Neural progenitor cell (in vitro differentiated cells): Measurements from ENCODE around the gene PROS1. TPM values are rescaled to one million over a fixed set of nuclear protein-coding genes. Genes with fewer than 3 reads are reported as not detected.

Source experiments
- DNase-seq: peaks from one replicate; pipeline ENCODE4 v3.0.0-alpha.2; 2016; ENCODE audit warnings: low spot score
- H2AFZ ChIP-seq: fragments of 200-600 bp; sonication (generic); replicated peaks from 2 replicates; pipeline ENCODE4 v1.6.1; 2016; ENCODE audit warnings: antibody characterized with exemption
- H3F3A ChIP-seq: fragments of 200-600 bp; sonication (generic); 2 replicates; pipeline ENCODE4 v1.6.1; 2016; ENCODE audit warnings: antibody characterized with exemption, low read depth
- H3K27ac ChIP-seq: fragments of 200-600 bp; sonication (generic); 2 replicates; pipeline ENCODE4 v1.5.1; 2016; ENCODE audit warnings: mild to moderate bottlenecking
- H3K27me3 ChIP-seq: fragments of 200-600 bp; sonication (generic); 2 replicates; pipeline ENCODE4 v1.6.1; 2016; ENCODE audit warnings: mild to moderate bottlenecking, moderate library complexity
- H3K36me3 ChIP-seq: fragments of 200-600 bp; sonication (generic); 2 replicates; pipeline ENCODE4 v1.5.1; 2016
- H3K4me1 ChIP-seq: fragments of 200-600 bp; sonication (generic); 2 replicates; pipeline ENCODE4 v1.6.1; 2016; ENCODE audit warnings: mixed run types
- H3K4me2 ChIP-seq: fragments of 200-600 bp; sonication (generic); 2 replicates; pipeline ENCODE4 v1.6.1; 2016
- H3K4me3 ChIP-seq: fragments of 200-600 bp; sonication (generic); 2 replicates; pipeline ENCODE4 v1.5.1; 2016
- H3K79me2 ChIP-seq: fragments of 200-600 bp; sonication (generic); 2 replicates; pipeline ENCODE4 v1.6.1; 2016; ENCODE audit warnings: low read depth
- H3K9ac ChIP-seq: fragments of 200-600 bp; sonication (generic); 2 replicates; pipeline ENCODE4 v1.6.1; 2016
- H3K9me3 ChIP-seq: fragments of 200-600 bp; sonication (generic); 2 replicates; pipeline ENCODE4 v1.5.1; 2016; ENCODE audit warnings: low read depth
- H4K20me1 ChIP-seq: fragments of 200-600 bp; sonication (generic); 2 replicates; pipeline ENCODE4 v1.6.1; 2016; ENCODE audit warnings: low read depth
- H3K27ac Mint-ChIP-seq: 3 replicates; pipeline ENCODE4 v1.8.0; 2021; ENCODE audit warnings: mixed read lengths
- H3K27me3 Mint-ChIP-seq: 2 replicates; pipeline ENCODE4 v1.8.0; 2022; ENCODE audit warnings: low read depth, mild to moderate bottlenecking, inconsistent platforms, moderate library complexity, mixed read lengths; ENCODE audit not compliant: insufficient read depth
- H3K36me3 Mint-ChIP-seq: 3 replicates; pipeline ENCODE4 v1.8.0; 2021; ENCODE audit warnings: mixed read lengths
- H3K4me1 Mint-ChIP-seq: 3 replicates; pipeline ENCODE4 v1.8.0; 2021; ENCODE audit warnings: mixed read lengths
- H3K4me3 Mint-ChIP-seq: 3 replicates; pipeline ENCODE4 v1.8.0; 2021; ENCODE audit warnings: mild to moderate bottlenecking, moderate library complexity, mixed read lengths
- H3K9me3 Mint-ChIP-seq: 3 replicates; pipeline ENCODE4 v1.8.0; 2020; ENCODE audit warnings: mixed read lengths
- EZH2 ChIP-seq: fragments of 200-600 bp; sonication (generic); IDR thresholded peaks from 2 replicates; pipeline ENCODE4 v1.6.1; 2017; ENCODE audit warnings: antibody characterized with exemption, mild to moderate bottlenecking, moderate library complexity
- EZH2phosphoT487 ChIP-seq: fragments of 200-600 bp; sonication (generic); IDR thresholded peaks from 2 replicates; pipeline ENCODE4 v1.6.1; 2017; ENCODE audit warnings: antibody characterized with exemption
- total RNA-seq: library from RNA; depleted of rRNA; stranded (reverse); fragments of >200 nt; gene quantifications from 2 replicates; pipeline ENCODE4 v1.2.3, GENCODE V29; 2015; ENCODE audit warnings: low replicate concordance
- TF ChIP-seq, protein P1 (sequence below): fragments of 200-600 bp; sonication (generic); IDR thresholded peaks from 2 replicates; pipeline ENCODE4 v1.5.1; 2017; ENCODE audit warnings: antibody characterized with exemption, mild to moderate bottlenecking

The PROS1 gene
- total RNA-seq, 1 donor from 2014 or later: 18.5 TPM

- H3K79me2 ChIP-seq: peaks cover 61% of the 10 kb centered on the region
- H3K27ac Mint-ChIP-seq: no peak overlapping the region
- TF ChIP-seq, protein P1, sequence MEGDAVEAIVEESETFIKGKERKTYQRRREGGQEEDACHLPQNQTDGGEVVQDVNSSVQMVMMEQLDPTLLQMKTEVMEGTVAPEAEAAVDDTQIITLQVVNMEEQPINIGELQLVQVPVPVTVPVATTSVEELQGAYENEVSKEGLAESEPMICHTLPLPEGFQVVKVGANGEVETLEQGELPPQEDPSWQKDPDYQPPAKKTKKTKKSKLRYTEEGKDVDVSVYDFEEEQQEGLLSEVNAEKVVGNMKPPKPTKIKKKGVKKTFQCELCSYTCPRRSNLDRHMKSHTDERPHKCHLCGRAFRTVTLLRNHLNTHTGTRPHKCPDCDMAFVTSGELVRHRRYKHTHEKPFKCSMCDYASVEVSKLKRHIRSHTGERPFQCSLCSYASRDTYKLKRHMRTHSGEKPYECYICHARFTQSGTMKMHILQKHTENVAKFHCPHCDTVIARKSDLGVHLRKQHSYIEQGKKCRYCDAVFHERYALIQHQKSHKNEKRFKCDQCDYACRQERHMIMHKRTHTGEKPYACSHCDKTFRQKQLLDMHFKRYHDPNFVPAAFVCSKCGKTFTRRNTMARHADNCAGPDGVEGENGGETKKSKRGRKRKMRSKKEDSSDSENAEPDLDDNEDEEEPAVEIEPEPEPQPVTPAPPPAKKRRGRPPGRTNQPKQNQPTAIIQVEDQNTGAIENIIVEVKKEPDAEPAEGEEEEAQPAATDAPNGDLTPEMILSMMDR: no peak
- TF ChIP-seq EZH2 (no peak), EZH2phosphoT487 (no peak)
- H4K20me1 ChIP-seq: peaks cover 8% of the 10 kb centered on the region
- H3K4me3 Mint-ChIP-seq: peak overlapping the region; percentile 83
- H3K36me3 ChIP-seq: no peaks in the 10 kb centered on the region
- peaks cover 2% of the 10 kb centered on the region for H3K36me3 Mint-ChIP-seq
- no peaks in the 10 kb centered on the region for H3K9me3 ChIP-seq
- H3K9ac ChIP-seq: no peak overlapping the region
- peak overlapping the region; percentile 74 for H3K4me3 ChIP-seq
- H3K4me1 Mint-ChIP-seq: peaks cover 21% of the 10 kb centered on the region
- no peaks in the 10 kb centered on the region for H3K9me3 Mint-ChIP-seq
- no peaks in the 10 kb centered on the region for H3K27me3 ChIP-seq
- peak overlapping the region; percentile 88 for H3K4me2 ChIP-seq
- H3K4me1 ChIP-seq: peaks cover 16% of the 10 kb centered on the region
- H3F3A ChIP-seq: peaks cover 6% of the 10 kb centered on the region
- H3K27me3 Mint-ChIP-seq: no peaks in the 10 kb centered on the region
- DNase-seq: no peak
- H2AFZ ChIP-seq: no peak overlapping the region
- no peak overlapping the region for H3K27ac ChIP-seq
Measured at GRCh38 chr3:93981649-93982048, 8.0 kb upstream of the PROS1 start.

DNA sequence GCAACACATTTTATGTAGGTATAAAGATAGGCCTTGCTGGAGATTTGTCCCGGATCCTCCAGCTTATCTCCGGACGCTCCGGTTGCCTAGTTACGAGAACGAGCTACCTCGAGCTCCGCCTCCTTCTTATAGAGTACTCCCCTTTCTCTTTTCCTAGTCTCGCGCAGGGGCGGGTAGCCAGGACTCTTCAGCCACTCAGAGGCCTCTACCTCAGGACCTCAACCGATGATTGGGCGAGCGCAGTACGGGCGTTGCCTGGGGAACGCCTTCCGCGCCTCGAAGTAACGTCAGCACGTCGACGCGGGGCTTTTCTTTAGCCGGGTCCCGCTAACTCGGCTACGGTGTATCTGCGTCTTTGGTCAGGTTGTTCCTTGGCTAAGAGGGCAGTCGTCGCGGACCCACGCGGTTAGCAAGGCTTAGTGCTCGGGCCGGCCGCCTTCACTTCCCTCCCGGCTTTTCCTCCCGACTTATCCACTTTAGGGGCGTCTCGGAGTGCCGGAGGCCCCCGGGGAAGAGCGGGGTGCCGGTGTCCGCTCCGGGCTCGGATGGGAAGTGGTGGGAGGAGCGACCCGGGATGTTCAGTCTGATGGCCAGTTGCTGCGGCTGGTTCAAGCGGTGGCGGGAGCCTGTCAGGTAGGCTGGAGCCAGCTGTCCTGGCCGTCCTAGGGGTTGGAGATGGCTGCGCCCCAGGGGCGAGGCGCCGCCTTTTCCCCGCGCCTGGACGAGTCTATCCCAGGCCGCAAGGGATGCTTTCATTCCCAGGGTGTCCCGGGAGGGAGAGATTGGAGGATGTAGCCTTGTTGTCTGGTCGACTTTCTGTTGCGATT lies 6.4 kb upstream of the PROS1 start, which contains the start of gene ARL13B:
Gene ARL13B (plus strand): TSS at position 306 of the 827 bp plus-strand sequence. CDS start 269 bp downstream, at position 575.
- H3K4me2 ChIP-seq: peak within 1 kb of the TSS; percentile 88
- peak within 1 kb of the TSS; percentile 89 for H2AFZ ChIP-seq
- peak; percentile 99 for DNase-seq
- no peaks in the 10 kb centered on the region for H3K36me3 ChIP-seq
- H3K4me3 ChIP-seq: peak within 1 kb of the TSS; percentile 74
- peak within 1 kb of the TSS; percentile 83 for H3K4me3 Mint-ChIP-seq
- TF ChIP-seq, protein P1: no peak
- TF ChIP-seq EZH2 (no peak), EZH2phosphoT487 (no peak)
- H3K79me2 ChIP-seq: peaks cover 45% of the 10 kb centered on the region
- H4K20me1 ChIP-seq: peaks cover 8% of the 10 kb centered on the region
- peaks cover 2% of the 10 kb centered on the region for H3K36me3 Mint-ChIP-seq
- peak within 1 kb of the TSS; percentile 93 for H3K27ac ChIP-seq
- peak within 1 kb of the TSS; percentile 44 for H3K27ac Mint-ChIP-seq
- H3K27me3 Mint-ChIP-seq: no peaks in the 10 kb centered on the region
- peaks cover 21% of the 10 kb centered on the region for H3K4me1 Mint-ChIP-seq
- H3K4me1 ChIP-seq: peaks cover 16% of the 10 kb centered on the region
- peaks cover 2% of the 10 kb centered on the region for H3K27me3 ChIP-seq
- H3K9ac ChIP-seq: peak within 1 kb of the TSS; percentile 53
- H3F3A ChIP-seq: peaks cover 6% of the 10 kb centered on the region
- no peaks in the 10 kb centered on the region for H3K9me3 Mint-ChIP-seq
- H3K9me3 ChIP-seq: no peaks in the 10 kb centered on the region

- H3K4me1 ChIP-seq: no peaks in the 10 kb centered on the region
- H3K4me3 Mint-ChIP-seq: no peak overlapping the region
- H3K27ac ChIP-seq: no peak overlapping the region
- H2AFZ ChIP-seq: no peak overlapping the region
- no peaks in the 10 kb centered on the region for H3K9me3 Mint-ChIP-seq
- H3K36me3 Mint-ChIP-seq: no peaks in the 10 kb centered on the region
- no peak for TF ChIP-seq EZH2
- TF ChIP-seq EZH2phosphoT487: no peak
- TF ChIP-seq, protein P1: no peak
- H3K36me3 ChIP-seq: no peaks in the 10 kb centered on the region
- no peak overlapping the region for H3K27ac Mint-ChIP-seq
- peaks cover 4% of the 10 kb centered on the region for H3K27me3 Mint-ChIP-seq
- peaks cover 17% of the 10 kb centered on the region for H3K27me3 ChIP-seq
- H3K79me2 ChIP-seq: no peaks in the 10 kb centered on the region
- H3K4me2 ChIP-seq: no peak overlapping the region
- DNase-seq: no peak
- peaks cover 11% of the 10 kb centered on the region for H3F3A ChIP-seq
- H3K9me3 ChIP-seq: no peaks in the 10 kb centered on the region
- H3K4me1 Mint-ChIP-seq: peaks cover 16% of the 10 kb centered on the region
- no peaks in the 10 kb centered on the region for H4K20me1 ChIP-seq
- H3K4me3 ChIP-seq: no peak overlapping the region
- no peak overlapping the region for H3K9ac ChIP-seq
Measured at GRCh38 chr3:93969997-93970396, 3.7 kb downstream of the PROS1 start.
